Heart left ventricle (tissue), 16 donors: ENCODE measurements around the gene RET. TPM values are rescaled to one million over a fixed set of nuclear protein-coding genes. Genes with fewer than 3 reads are reported as not detected.

Source experiments
- ATAC-seq, 4 donors: fragments of 200-7000 bp; cut with Tn5 transposase; one replicate each; pipeline ENCODE4 v1.9.1; 2020 to 2022; ENCODE audit warnings: moderate library complexity in 4 of 4, mild to moderate bottlenecking in 3 of 4, moderate number of reproducible peaks in 1 of 4
- DNase-seq, 5 donors: peaks; one replicate each; pipeline ENCODE4 v3.0.0-alpha.2; 2020
- H3K27ac ChIP-seq, 12 donors: fragments of 200-600 bp; sonication (generic) in 4 of 12; one replicate each; pipeline versions ENCODE4 v1.5.0 to v1.8.0; 2016 to 2022; ENCODE audit warnings: mild to moderate bottlenecking in 2 of 12
- H3K27me3 ChIP-seq, 9 donors: fragments of 200-600 bp; sonication (generic) in 2 of 9; one replicate each; pipeline versions ENCODE4 v1.5.1 to v1.8.0; 2016 to 2022; ENCODE audit warnings: mild to moderate bottlenecking in 3 of 9
- H3K36me3 ChIP-seq, 9 donors: fragments of 200-600 bp; sonication (generic) in 2 of 9; one replicate each; pipeline versions ENCODE4 v1.5.0 to v1.8.0; 2018 to 2022; ENCODE audit warnings: mild to moderate bottlenecking in 2 of 9
- H3K4me1 ChIP-seq, 12 donors: fragments of 200-600 bp; sonication (generic) in 4 of 12; one replicate each; pipeline versions ENCODE4 v1.5.0 to v1.8.0; 2016 to 2022; ENCODE audit warnings: mild to moderate bottlenecking in 3 of 12
- H3K4me3 ChIP-seq, 12 donors: fragments of 200-600 bp; sonication (generic) in 4 of 12; one replicate each; pipeline versions ENCODE4 v1.5.0 to v1.8.0; 2017 to 2022; ENCODE audit warnings: mild to moderate bottlenecking in 9 of 12, moderate library complexity in 4 of 12
- H3K9me3 ChIP-seq, 12 donors: fragments of 200-600 bp; sonication (generic) in 4 of 12; one replicate each; pipeline versions ENCODE4 v1.5.0 to v1.8.0; 2016 to 2022; ENCODE audit warnings: mild to moderate bottlenecking in 1 of 12
- CTCF ChIP-seq, 12 donors: fragments of 200-600 bp; sonication (generic) in 4 of 12; IDR thresholded peaks; one replicate each; pipeline versions ENCODE4 v1.5.0 to v1.8.0; 2018 to 2022; ENCODE audit warnings: antibody characterized with exemption in 12 of 12, mild to moderate bottlenecking in 5 of 12
- POLR2A ChIP-seq, 2 donors: fragments of 450-650 bp; IDR thresholded peaks; one replicate each; pipeline ENCODE4 v1.6.1; 2017; ENCODE audit warnings: antibody characterized with exemption in 2 of 2, mild to moderate bottlenecking in 2 of 2, moderate library complexity in 2 of 2
- WGBS, 4 donors: extraction: QIAGEN DNeasy Blood & Tissue Kit in 2 of 4; methylation state at CpG; one replicate each; pipeline versions ENCODE4 v1.1.5 to v1.1.7; 2013 to 2018; 5-methylcytosine and 5-hydroxymethylcytosine counted together
- intact Hi-C, 10 donors: fragments of 100-400 bp; cut with DNase I; formaldehyde crosslinking; loops; one replicate each; pipeline versions ENCODE4 v1.11.1 to v1.14.2; 2022
- polyA plus RNA-seq, 2 donors: library from polyadenylated mRNA; stranded (reverse); fragments of 200-250 nt; gene quantifications; one replicate each; pipeline ENCODE4 v1.2.3, GENCODE V29; 2013
- total RNA-seq, 9 donors: library from RNA; depleted of rRNA in 2 of 9; stranded (reverse); fragments of >200 nt in 2 of 9; fragmentation: NEBNext Ultra II Directional in 3 of 9; extraction: Animal tissue kit (Norgen Biotek cat#: 25700) in 3 of 9; gene quantifications; one replicate each; pipeline versions ENCODE4 v1.1.0 to v1.2.4, GENCODE V29; 2016 to 2023
- donor health status: ischemic (EF 13 %, LVEDD 7.1; RV severe dilation, severe dysfunction).
- donor health status: healthy with polysubstance abuse.
- donor health status: DM: no; HTN: yes; CAD: no.
- donor health status: DM: no; HTN: no; CAD: no.
- donor health status: ischemic (EF 25% LVEDD 6.9; RV normal size, moderate dysfunction).
- donor health status: ischemic (EF 25% LVEDD 5.7; RV mildly dilated, moderate dysfunction).
- donor health status: healthy.
- donor health status: DM: yes; HTN: yes; CAD: no.
- donor health status: ischemic (EF 35%, LVEDD 5.7; RV mildly dilated, moderate dysfunction).
- donor health status: nonischemic (EF 11% LVEDD 7.7; RV severe dilation, severe dysfunction).
- donor health status: DM: yes; HTN: yes; CAD: no.
- donor health status: PGD.
- donor health status: ischemic (EF 29% LVEDD 5.4; RV normal size, mild dysfunction).
- donor health status: nonischemic (EF 23%, LVEDD 6.1; RV moderate dilation, normal function).

RET gene
- total and polyA plus RNA-seq, 11 donors = 0.12 to 3.3 (median 0.66) TPM

DNA sequence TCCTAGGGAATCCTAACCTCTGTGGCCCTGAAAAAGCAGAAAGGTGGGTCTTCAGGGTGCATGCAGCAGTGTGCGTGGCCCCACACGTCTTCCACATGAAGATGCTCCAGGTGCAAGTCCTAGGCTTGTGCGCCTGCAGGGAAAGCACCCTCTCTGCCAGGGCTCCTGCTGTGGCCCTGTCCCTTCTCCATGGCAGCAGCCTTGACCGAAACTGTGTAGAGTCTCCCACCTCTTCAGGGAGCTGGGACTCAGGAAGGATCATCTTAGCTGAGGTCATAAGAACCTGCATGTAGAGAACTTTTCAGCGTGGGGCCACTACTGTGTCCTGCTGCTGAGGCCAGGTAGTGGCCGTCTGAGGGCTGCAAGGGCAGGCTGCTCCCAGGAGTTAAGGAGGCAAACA is 55.0 kb downstream of the RET start:
- Histone ChIP-seq H3K27me3 (no peaks in the 10 kb centered on the region), H3K4me3 (no peak overlapping the region), H3K9me3 (no peaks in the 10 kb centered on the region), H3K27ac (no peak overlapping the region), H3K36me3 (no peaks in the 10 kb centered on the region), H3K4me1 (peaks cover 0 to 54% (median under 1%) of the 10 kb centered on the region in 12 donors)
- no peak for TF ChIP-seq POLR2A (IDR thresholded peaks at IDR 0.05)
- TF ChIP-seq CTCF (IDR thresholded peaks at IDR 0.05) = no peak
- no peak for ATAC-seq
- intact Hi-C loops = no loop called here
- WGBS, 4 donors = 82 to 96% (median 91%) methylated on average over 6 of the region's 6 CpGs
- peak in 1 of 5 donors; percentile 7 for DNase-seq

DNA sequence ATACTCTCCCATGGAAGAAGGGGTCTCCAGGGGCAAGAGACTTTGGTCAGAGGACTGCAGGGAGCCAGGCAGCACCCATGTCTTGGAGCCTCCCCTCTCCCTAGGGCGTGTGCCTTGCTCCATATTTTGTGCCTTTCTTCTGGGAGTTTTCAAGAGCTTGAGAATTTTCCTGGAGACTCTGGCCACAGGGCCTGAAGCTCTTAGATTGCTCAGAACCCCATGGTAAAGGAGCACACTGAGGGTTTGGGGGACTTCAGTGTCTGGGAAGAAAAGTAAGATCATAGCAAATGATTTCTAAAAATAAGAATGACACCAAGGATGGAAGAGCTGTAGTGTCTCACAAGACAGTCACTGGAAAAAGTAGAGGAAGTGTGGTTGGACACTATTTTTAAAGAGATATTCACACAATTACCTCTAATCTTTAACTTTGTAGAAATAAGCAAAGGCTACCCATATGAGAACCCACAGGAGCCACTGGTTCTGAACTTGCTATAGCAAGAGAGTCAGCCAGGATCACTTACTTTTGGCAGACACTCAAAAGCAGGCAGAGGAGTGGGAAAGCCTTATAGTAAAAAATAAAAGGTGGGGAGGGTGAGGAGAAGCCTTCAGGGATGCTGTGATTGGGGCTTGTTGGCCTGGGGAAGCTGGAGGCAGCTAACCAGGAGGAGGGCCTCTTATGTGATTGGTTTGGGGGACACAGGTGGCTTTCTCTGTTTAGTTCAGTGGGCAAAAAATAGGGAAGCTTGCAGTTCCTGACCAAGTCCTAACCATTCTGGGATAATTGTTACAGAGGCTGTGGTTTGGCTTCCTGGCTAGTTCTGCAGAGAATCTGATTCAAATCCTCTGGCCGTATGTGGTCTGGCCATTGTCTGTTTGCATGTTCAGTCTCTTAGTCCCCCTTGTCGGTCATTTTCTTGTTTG is 56.3 kb downstream of the RET start:
- H3K36me3 ChIP-seq = no peaks in the 10 kb centered on the region
- peaks cover 0 to 54% (median 7%) of the 10 kb centered on the region in 12 donors for H3K4me1 ChIP-seq
- H3K4me3 ChIP-seq = no peak overlapping the region
- DNase-seq (no peak), ATAC-seq (no peak)
- no peaks in the 10 kb centered on the region for H3K27me3 ChIP-seq
- TF ChIP-seq CTCF (IDR thresholded peaks at IDR 0.05) (no peak), POLR2A (IDR thresholded peaks at IDR 0.05) (no peak)
- H3K9me3 ChIP-seq = no peaks in the 10 kb centered on the region
- intact Hi-C loops = no loop called here
- H3K27ac ChIP-seq = no peak overlapping the region
- WGBS, 4 donors = 72 to 87% (median 78%) methylated on average over 3 of the region's 3 CpGs

DNA sequence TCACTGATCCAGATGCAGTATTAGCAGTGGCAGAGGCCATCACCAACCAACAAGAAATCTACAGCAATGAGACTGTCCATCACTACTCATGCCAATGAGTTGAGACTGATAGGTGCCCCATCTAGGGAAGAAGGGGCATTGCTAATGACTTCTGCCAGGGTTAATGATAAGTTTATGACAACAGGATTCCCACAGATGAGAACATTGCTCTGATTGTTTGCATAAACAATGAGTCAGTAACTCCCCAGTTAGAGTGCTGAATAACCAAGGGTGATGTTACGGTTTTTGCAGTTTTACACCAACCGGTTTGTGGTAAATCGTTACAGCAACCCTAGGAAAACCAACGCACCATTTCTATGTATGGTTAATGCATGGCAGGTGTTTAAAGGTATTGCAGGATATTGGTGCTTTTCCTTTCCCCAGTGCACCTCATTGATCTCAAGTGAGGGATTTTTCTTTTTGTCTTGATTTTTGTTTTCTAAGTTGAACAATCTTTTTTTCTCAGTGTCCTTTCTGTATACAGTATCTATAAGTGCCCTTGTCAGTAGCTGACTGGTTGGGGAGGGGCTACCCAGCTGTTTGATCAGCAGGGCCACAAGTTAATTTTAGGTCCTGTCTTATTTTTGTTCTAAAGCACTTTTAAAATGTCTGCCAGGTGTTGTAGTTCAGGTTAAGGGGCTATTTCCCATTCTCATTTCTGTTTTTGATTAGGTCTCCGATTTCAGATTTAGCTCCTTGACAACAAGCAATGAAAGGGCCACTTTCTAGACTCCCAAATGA is 57.4 kb downstream of the RET start:
- Histone ChIP-seq H3K4me1 (peaks cover 0 to 47% (median 9%) of the 10 kb centered on the region in 12 donors), H3K36me3 (no peaks in the 10 kb centered on the region), H3K4me3 (no peak overlapping the region), H3K27me3 (no peaks in the 10 kb centered on the region), H3K27ac (no peak overlapping the region), H3K9me3 (no peaks in the 10 kb centered on the region)
- TF ChIP-seq CTCF (IDR thresholded peaks at IDR 0.05) (no peak), POLR2A (IDR thresholded peaks at IDR 0.05) (no peak)
- no peak for DNase-seq
- 94 to 98% (median 95%) methylated on average over 5 of the region's 5 CpGs for WGBS, 4 donors
- intact Hi-C loops = no loop called here
- no peak for ATAC-seq

- Histone ChIP-seq H3K36me3 (no peaks in the 10 kb centered on the region), H3K27me3 (no peaks in the 10 kb centered on the region), H3K9me3 (no peaks in the 10 kb centered on the region), H3K4me1 (peaks cover 0 to 48% (median 12%) of the 10 kb centered on the region in 12 donors), H3K27ac (no peak overlapping the region), H3K4me3 (no peak overlapping the region)
- DNase-seq = no peak
- 90 to 98% (median 95%) methylated on average over 5 of the region's 5 CpGs for WGBS, 4 donors
- no peak for ATAC-seq
- intact Hi-C loops = no loop called here
- no peak for TF ChIP-seq POLR2A (IDR thresholded peaks at IDR 0.05)
- TF ChIP-seq CTCF (IDR thresholded peaks at IDR 0.05) = no peak
These were observed 58.2 kb downstream of the RET start for GRCh38 chr10:43135064-43135463.
